Vagina (tissue), 2 donors: Measurements from ENCODE around the gene LYRM9. TPM values are rescaled to one million over a fixed set of nuclear protein-coding genes. Genes with fewer than 3 reads are reported as not detected.
"Not testable (repeated sequence)": the region's sequence is repeated elsewhere in the genome, so short reads cannot be mapped to it uniquely, and the experiment has no call there.

Experiments
- DNase-seq, 2 donors: peaks; one replicate each; pipeline ENCODE4 v3.0.0-alpha.2; 2017; ENCODE audit errors: extremely low spot score in 2 of 2
- H3K27ac ChIP-seq: fragments of 200-600 bp; sonication (generic); one replicate; pipeline ENCODE4 v1.5.1; 2019
- H3K27me3 ChIP-seq: fragments of 200-600 bp; sonication (generic); one replicate; pipeline ENCODE4 v1.5.1; 2019
- H3K36me3 ChIP-seq, 2 donors: fragments of 200-600 bp; sonication (generic); one replicate each; pipeline ENCODE4 v1.5.1; 2017 to 2019
- H3K4me1 ChIP-seq: fragments of 200-600 bp; sonication (generic); one replicate; pipeline ENCODE4 v1.5.1; 2019
- H3K4me3 ChIP-seq, 2 donors: fragments of 200-600 bp; sonication (generic); 1 replicate in 1 of 2; 2 replicates in 1 of 2; pipeline ENCODE4 v1.5.1; 2016 to 2019
- H3K9me3 ChIP-seq: fragments of 200-600 bp; sonication (generic); one replicate; pipeline ENCODE4 v1.5.1; 2019
- CTCF ChIP-seq, 3 experiments: fragments of 450-650 bp in 2 of 3; fragments of 200-600 bp in 1 of 3; sonication (generic) in 1 of 3; IDR thresholded peaks; one replicate each; pipeline ENCODE4 v1.5.1; 2017 to 2019; ENCODE audit warnings: antibody characterized with exemption in 3 of 3, mild to moderate bottlenecking in 2 of 3, moderate library complexity in 2 of 3
- POLR2A ChIP-seq, 2 donors: fragments of 450-650 bp; IDR thresholded peaks; one replicate each; pipeline ENCODE4 v1.6.1; 2017; ENCODE audit warnings: antibody characterized with exemption in 2 of 2, mild to moderate bottlenecking in 2 of 2, moderate library complexity in 2 of 2
- POLR2AphosphoS5 ChIP-seq, 2 donors: sonication (generic); formaldehyde crosslinking; IDR thresholded peaks; one replicate each; pipeline ENCODE4 v1.9.0; 2017; ENCODE audit warnings: antibody characterized with exemption in 2 of 2, mild to moderate bottlenecking in 2 of 2, low read depth in 1 of 2; ENCODE audit not compliant: insufficient read depth in 1 of 2
- intact Hi-C: fragments of 100-400 bp; cut with DNase I; formaldehyde crosslinking; loops from one replicate; pipeline ENCODE4 v1.15.1; 2023
- total RNA-seq: library from RNA; depleted of rRNA; stranded (reverse); fragments of >200 nt; gene quantifications from one replicate; pipeline ENCODE4 v1.2.3, GENCODE V29; 2016

The LYRM9 gene
- total RNA-seq, 1 donor from 2014 or later: 4.2 TPM

GRCh38 chr17:27840688-27841087 is 52.5 kb downstream of the LYRM9 start:
- Histone ChIP-seq H3K4me1 (no peaks in the 10 kb centered on the region), H3K36me3 (no peaks in the 10 kb centered on the region), H3K27me3 (no peaks in the 10 kb centered on the region), H3K27ac (no peak overlapping the region), H3K4me3 (no peak overlapping the region), H3K9me3 (no peaks in the 10 kb centered on the region)
- intact Hi-C loops: no loop called here
- DNase-seq: no peak
- TF ChIP-seq POLR2A (IDR thresholded peaks at IDR 0.05) (no peak), CTCF (IDR thresholded peaks at IDR 0.05) (no peak), POLR2AphosphoS5 (IDR thresholded peaks at IDR 0.05; ENCODE audit: insufficient read depth in 1 of 2, low read depth in 1 of 2) (no peak)

GRCh38 chr17:27840406-27840678 is 52.8 kb downstream of the LYRM9 start:
- H3K9me3 ChIP-seq, H3K4me1 ChIP-seq, intact Hi-C loops, H3K4me3 ChIP-seq, DNase-seq, H3K27me3 ChIP-seq, H3K36me3 ChIP-seq, H3K27ac ChIP-seq: not testable (repeated sequence)

- H3K27me3 ChIP-seq, H3K9me3 ChIP-seq, H3K4me1 ChIP-seq, DNase-seq, H3K4me3 ChIP-seq, H3K27ac ChIP-seq, intact Hi-C loops, H3K36me3 ChIP-seq: not testable (repeated sequence)
Measured at GRCh38 chr17:27839571-27840405, 53.4 kb downstream of the LYRM9 start.

- H3K4me1 ChIP-seq, intact Hi-C loops, H3K4me3 ChIP-seq, H3K36me3 ChIP-seq, H3K9me3 ChIP-seq, DNase-seq, H3K27ac ChIP-seq, H3K27me3 ChIP-seq: not testable (repeated sequence)
Measured at GRCh38 chr17:27838607-27839006, 54.6 kb downstream of the LYRM9 start.

- H3K27me3 ChIP-seq, intact Hi-C loops, H3K9me3 ChIP-seq, H3K36me3 ChIP-seq, H3K4me3 ChIP-seq, DNase-seq, H3K4me1 ChIP-seq, H3K27ac ChIP-seq: not testable (repeated sequence)
Measured at GRCh38 chr17:27837769-27838168, 55.4 kb downstream of the LYRM9 start.

- Histone ChIP-seq H3K27me3 (no peaks in the 10 kb centered on the region), H3K4me1 (no peaks in the 10 kb centered on the region), H3K36me3 (no peaks in the 10 kb centered on the region), H3K9me3 (no peaks in the 10 kb centered on the region), H3K27ac (no peak overlapping the region), H3K4me3 (no peak overlapping the region)
- TF ChIP-seq POLR2AphosphoS5 (IDR thresholded peaks at IDR 0.05; ENCODE audit: insufficient read depth in 1 of 2, low read depth in 1 of 2) (no peak), CTCF (IDR thresholded peaks at IDR 0.05) (no peak), POLR2A (IDR thresholded peaks at IDR 0.05) (no peak)
- DNase-seq: no peak
- intact Hi-C loops: no loop called here
Measured at GRCh38 chr17:27836651-27837050, 56.5 kb downstream of the LYRM9 start.

GRCh38 chr17:27834571-27834970 is 58.6 kb downstream of the LYRM9 start:
- Histone ChIP-seq H3K27ac (no peak overlapping the region), H3K36me3 (no peaks in the 10 kb centered on the region), H3K27me3 (no peaks in the 10 kb centered on the region), H3K9me3 (no peaks in the 10 kb centered on the region), H3K4me3 (no peak overlapping the region), H3K4me1 (no peaks in the 10 kb centered on the region)
- intact Hi-C loops: no loop called here
- TF ChIP-seq CTCF (IDR thresholded peaks at IDR 0.05) (no peak), POLR2AphosphoS5 (IDR thresholded peaks at IDR 0.05; ENCODE audit: insufficient read depth in 1 of 2, low read depth in 1 of 2) (no peak), POLR2A (IDR thresholded peaks at IDR 0.05) (no peak)
- DNase-seq: no peak
